ENCODE results near the gene SLC27A3.

The SLC27A3 gene

DNA sequence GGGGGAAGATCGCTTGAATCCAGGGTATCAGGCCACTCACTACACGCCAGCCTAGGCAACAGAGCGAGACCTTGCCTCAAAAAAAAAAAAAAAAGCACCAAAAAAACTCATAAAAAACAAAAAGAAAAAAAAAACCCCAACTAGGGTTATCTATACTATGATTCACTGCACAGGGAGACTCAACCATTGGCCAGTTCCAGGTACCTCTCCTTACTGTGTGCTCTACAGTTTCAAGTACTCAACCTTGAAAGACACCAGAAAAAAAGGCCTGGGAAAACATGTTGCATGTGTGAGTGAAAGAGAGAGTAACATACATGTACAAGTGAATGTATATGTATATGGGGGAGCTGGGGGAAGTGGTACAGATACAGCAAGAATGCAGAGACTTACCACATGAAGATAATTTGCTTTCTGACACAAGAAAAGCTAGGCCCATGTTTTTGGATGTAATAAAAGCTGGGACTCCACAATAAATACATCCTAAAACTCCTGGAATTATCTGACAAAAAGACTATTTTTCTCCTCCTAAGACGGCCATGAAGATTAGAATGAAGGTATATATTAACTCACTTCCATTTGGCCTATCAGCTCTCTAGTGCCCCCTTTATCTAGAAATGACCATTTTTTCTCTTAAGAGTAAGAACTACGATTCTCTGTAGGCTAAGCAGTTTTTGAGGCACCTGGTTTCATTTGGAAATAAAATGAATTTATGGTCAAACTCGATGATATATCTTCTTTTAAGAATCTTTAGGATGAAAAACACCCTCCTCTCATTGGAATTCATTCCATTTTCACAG is 52.2 kb downstream of the SLC27A3 start:
- no peak overlapping the region for H3K9ac ChIP-seq (ENCODE audit: low read length)
- no peaks in the 10 kb centered on the region for H3K27me3 ChIP-seq (ENCODE audit: control insufficient read depth, insufficient read depth, low read length)
- H3K36me3 ChIP-seq (ENCODE audit: control insufficient read depth, insufficient read depth, low read length), result peaks cover 11% of the 10 kb centered on the region
- H3K27ac ChIP-seq (ENCODE audit: low read depth, low read length), result no peak overlapping the region
- no peaks in the 10 kb centered on the region for H3K4me1 ChIP-seq (ENCODE audit: control insufficient read depth, insufficient read depth, low read length)
- H3K4me3 ChIP-seq (ENCODE audit: low read length), result no peak overlapping the region

Measured in rectal smooth muscle tissue (tissue), 1 donor.